OCI-M2 (cell line): Measurements from ENCODE around the gene TMEM182.

Experiments used
- DNase-seq: peaks from one replicate; lab custom pipeline; 2025; ENCODE audit not compliant: unreplicated experiment; lab: John Stamatoyannopoulos, UW

The TMEM182 gene, protein sequence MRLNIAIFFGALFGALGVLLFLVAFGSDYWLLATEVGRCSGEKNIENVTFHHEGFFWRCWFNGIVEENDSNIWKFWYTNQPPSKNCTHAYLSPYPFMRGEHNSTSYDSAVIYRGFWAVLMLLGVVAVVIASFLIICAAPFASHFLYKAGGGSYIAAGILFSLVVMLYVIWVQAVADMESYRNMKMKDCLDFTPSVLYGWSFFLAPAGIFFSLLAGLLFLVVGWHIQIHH

GRCh38 chr2:102761763-102762162 lies at the start of gene TMEM182:
TSS of gene TMEM182 (plus strand) at chr2:102762031. CDS start at chr2:102762218, 187 bp downstream.
- DNase-seq, result no peak

- DNase-seq, result no peak
Observed at GRCh38 chr2:102717308-102718018, 44.4 kb upstream of the TMEM182 start.

GRCh38 chr2:102718387-102719316 lies 43.2 kb upstream of the TMEM182 start:
- no peak for DNase-seq

- no peak for DNase-seq
Observed at GRCh38 chr2:102724016-102724490, 37.8 kb upstream of the TMEM182 start.

GRCh38 chr2:102724553-102724952 lies 37.3 kb upstream of the TMEM182 start:
- no peak for DNase-seq

DNA sequence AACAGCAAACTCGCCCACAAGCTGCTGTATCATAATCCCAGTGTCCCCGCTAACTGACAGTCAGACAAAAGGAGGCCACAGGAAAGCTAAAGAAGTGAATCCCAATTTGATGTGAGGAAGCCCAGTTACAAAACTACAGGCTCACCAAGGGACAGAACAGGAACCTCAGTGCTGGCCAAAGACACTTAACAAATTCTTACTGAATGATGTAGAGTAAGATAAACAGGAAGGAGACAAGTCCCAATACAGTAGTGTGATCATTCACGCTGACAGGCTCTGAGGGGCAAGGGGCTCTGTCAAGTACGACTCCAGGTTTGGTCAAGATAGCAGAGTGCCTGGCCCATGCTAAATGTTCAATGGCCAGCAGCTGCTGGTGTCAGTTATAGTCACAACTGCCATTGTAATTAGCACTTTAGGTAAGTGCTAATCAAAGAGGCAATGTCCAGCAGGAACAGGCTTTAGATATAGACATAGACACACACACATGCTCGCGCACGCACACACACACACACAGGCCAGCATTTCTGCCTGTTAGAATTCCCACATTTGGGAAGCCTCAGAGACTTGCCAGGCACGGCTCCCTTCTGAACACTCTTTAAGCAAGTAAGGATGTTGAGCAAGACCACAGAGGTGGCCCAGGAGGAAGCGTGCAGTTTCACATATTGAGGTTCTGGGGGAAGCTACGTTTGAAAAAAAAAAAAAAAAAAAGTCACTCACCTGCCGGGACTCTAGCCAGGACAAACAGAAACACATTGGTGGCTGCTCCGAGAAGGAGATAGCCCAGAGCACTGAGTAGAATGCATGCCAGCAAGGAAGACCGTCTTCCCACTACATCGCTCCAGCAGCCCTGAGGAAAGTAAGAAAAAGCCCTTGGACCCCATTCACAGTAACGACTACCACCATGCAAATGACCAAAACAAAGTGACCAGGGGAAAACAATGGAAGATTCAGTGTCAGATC lies 35.4 kb upstream of the TMEM182 start:
- no peak for DNase-seq

DNA sequence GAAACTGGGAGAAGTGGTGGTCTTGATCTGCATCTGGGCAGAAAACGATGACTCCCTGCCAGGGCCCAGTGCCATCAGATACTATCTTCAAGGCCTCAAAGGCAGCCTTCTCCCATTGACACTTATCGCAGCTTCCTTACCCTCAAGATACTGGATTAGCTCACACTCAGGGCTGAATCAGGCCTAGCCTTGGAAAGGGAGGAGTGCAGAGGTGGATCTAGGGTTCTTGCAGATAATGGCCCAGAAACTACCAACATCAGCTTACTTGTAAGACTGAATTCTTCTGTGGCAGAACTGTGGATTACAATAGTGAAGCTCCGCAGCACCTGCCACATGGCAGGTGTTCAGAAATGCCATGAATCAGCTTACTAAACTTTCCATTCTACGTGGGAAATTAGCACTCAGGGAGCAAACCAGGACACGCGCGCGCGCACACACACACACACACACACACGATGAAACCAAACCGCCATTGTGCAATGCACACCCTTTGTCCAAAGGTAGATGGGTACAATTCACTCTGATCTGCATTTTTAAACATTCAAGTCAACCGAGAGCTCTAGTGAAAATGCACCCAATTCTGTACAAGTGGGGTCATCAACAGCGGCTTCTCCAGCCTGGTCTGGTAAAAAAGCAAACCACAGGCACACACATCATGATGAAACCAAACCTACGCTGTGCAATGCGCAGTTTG lies 26.3 kb upstream of the TMEM182 start:
- DNase-seq, result no peak

GRCh38 chr2:102736110-102736409 lies 25.8 kb upstream of the TMEM182 start:
- no peak for DNase-seq

GRCh38 chr2:102736410-102737409 lies 25.1 kb upstream of the TMEM182 start:
- DNase-seq, result no peak

GRCh38 chr2:102737431-102737830 lies 24.4 kb upstream of the TMEM182 start:
- DNase-seq, result no peak

- DNase-seq, result no peak
Observed at GRCh38 chr2:102743259-102743658, 18.6 kb upstream of the TMEM182 start.

- no peak for DNase-seq
Observed at GRCh38 chr2:102748107-102748506, 13.7 kb upstream of the TMEM182 start.

DNA sequence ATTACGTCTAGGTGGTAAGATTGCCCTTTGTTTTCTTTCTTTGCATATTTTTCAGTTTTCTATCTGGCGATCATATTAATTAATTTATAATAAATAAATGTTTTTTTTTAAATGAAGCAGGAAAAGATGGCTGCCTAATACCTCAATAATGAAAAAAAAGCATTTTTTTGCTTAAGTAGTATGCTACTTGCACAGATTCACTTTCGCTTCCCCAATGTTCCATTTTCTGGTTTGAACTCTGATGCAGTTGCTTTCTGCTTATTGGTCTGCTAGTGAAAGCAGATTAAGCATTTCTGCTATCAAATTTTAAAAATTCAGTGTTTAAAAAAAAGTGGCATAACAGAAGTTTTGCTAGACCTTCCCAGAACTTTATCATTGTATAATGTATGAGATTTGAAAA lies 11.9 kb upstream of the TMEM182 start:
- DNase-seq, result no peak

DNA sequence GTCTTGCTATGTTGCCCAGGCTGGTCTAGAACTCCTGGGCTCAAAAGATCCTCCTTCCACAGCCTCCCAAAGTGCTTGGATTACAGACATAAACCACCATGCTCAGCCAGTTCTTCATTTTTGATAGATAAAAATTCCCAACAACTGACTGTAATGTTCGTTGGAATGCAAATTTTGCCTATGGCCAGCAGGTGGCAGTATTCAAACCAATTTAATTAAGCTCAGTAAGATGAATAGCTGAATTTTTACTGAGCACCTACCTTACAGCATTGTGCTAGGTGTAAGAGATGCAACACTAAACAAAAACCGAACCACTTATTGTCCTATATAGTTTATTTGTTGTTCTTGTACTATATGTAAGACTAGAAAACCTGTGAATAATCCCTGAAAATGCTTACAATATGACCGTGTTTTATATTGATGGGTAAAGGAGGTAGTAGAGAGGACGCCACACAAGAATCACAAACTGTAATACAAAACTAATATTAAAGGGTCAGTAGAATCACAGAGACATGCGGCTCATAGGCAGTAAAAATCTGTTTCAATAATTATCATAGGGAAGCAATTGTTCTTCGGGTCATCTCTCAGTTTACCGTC lies 8.2 kb upstream of the TMEM182 start:
- no peak for DNase-seq

DNA sequence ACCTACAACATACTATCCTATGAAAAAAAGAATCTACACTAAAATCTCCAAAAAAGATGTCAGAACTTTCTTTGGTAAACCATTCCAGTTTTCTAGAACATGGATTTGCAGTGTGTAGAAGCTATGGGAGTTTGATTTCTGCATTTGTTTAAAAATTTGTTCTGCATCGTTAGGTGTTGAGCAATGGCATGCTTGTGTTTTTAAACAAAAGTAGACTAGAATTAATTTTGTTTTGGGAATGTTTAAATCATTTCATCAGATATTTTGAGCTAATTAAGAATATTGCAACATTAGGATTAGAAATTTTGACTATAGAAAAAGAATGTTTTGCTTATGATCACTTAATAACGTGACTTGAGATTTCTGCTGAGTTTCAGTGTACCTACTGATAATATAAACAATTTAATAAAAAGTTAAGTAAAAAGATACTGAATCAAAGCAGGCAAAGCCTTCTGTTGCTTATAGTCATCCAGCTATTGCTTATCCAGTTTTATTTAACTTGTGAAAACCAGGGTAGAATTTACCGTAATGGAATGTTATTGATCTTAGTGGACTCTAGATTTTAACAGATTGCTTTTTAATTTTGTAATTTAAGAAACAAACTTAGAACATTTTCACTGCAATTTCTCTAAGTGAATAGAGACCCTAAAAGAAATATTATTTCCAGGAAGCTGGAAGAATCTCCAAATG lies 7.2 kb upstream of the TMEM182 start:
- DNase-seq, result no peak

GRCh38 chr2:102755284-102755683 lies 6.5 kb upstream of the TMEM182 start:
- DNase-seq, result no peak

DNA sequence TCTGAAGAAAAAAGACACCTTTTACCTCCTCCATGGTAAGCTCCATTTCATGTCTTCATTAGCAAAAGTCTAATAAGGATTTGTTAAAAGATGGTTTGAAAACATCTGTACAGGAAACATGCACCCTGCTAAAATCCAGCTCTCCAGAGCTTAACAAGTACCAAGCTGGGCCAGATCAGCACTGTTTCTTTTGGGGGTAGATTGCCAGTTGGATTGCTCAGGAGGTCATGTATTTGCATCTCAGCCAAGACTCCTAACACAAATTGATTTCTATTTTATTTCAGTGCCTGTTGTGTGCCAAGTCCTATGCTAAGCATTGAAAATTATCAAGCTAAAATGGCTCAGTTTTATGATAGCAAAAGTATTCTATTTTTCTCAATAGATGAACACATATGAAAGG lies 3.4 kb upstream of the TMEM182 start:
- DNase-seq, result no peak

GRCh38 chr2:102764083-102764482 lies 2.3 kb downstream of the TMEM182 start:
- no peak for DNase-seq
